DMS153 treated with DMSO at 0.1 percent for 48 hours (cell line): ENCODE results near the gene POM121.
"Not testable (repeated sequence)": the region's sequence is repeated elsewhere in the genome, so short reads cannot be mapped to it uniquely, and the experiment has no call there.

Experiments used
- DNase-seq: peaks from one replicate; lab custom pipeline; 2025; ENCODE audit not compliant: unreplicated experiment; lab: John Stamatoyannopoulos, UW

Gene POM121

GRCh38 chr7:72924733-72925545, at the start of gene POM121:
Gene POM121, plus strand, starts transcription at chr7:72925095. Its CDS starts 27 bp downstream, at chr7:72925122.
- DNase-seq = peak; percentile 48

DNA sequence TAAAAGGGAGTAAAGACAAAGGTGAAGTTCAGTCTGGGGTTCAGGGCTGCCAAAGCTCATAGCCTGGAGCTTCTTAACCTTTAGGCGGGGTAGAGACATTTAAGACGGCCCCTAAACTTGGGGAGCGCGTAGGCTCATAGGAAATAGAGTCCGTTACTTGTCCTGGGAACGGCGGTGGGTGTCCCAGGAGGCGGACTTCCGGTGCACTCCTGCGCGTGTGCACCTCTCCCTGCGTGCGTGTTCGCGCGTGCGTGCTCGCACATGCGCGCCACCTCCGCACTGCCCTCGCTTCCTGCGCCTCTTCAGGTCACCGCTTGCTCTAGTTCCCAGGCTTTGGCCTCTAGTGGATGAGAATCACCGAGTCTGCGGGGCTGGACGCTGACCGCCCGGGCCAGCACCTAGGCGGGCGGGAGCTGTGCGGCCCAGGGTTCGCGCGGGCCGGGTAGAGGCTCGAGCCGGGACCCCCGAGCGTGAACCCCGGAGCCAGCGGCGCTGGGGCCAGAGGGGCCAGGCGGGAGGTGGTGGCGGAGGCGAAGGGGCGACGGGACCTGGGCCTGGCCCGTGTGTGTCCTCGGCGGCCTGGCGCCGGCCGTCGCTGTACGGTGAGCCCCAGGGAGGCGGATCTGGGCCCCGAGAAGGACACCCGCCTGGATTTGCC, 45.7 kb upstream of the POM121 start:
- peak; percentile 6 for DNase-seq

DNA sequence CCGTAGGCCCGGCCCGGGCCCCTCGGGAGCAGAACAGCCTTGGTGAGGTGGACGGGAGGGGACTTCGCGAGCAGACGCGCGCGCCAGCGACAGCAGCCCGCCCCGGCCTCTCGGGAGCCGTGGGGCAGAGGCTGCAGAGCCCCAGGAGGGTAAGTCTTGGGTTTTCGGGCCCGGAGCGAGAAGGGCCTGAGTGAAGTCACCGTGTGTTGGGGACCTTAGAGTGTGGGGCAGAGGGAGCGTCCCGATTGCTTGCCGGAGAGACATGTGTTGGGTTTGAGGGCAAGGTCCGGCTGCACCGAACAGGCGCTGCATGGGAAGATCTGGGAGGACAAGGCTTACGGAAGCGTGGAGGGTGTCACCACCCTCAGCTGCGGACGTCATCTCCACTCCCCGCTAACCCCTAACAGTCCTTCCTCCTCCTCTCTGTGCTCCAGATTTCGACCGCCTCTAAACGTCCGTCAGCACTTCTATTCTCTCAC, 45.1 kb upstream of the POM121 start:
- peak; percentile 3 for DNase-seq

GRCh38 chr7:72891750-72892149, 33.1 kb upstream of the POM121 start:
- not testable (repeated sequence) for DNase-seq

DNA sequence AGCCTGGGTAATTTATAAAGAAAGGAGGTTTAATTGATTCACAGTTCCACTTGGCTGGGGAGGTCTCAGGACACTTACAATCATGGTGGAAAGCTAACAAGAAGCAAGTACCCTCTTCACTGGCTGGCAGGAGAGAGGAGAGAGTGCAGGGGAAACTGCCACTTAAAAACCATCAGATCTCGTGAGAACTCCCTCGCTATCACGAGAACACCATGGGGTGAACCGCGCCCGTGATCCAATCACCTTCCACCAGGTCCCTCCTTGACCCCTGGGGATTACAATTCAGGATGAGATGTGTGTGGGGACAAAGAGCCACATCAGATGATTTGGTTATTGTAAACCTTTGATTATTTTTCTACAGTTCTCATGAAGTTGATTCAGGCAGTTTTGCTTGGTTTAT, 20.2 kb upstream of the POM121 start:
- DNase-seq = not testable (repeated sequence)

- DNase-seq = not testable (repeated sequence)
Measured at GRCh38 chr7:72908422-72908821, 16.5 kb upstream of the POM121 start.

DNA sequence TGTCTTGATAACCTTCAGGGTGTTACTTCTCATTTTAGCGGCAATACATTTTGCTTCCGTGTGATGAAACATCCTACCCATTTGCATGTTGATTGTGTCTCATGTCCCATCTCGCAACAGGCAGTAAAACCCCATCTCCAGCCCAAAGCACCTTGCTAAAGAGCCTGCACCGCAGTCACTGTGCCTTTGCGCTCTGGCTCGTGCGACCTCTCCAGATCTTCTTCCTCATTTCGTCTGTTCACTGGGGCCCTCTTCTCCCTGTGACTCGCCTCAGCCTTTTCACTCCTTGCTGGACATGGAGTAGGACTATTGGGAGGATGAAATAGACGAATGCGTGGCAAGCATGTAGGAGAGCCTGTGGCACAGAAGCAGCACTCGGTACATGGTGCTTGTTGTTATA, 13.5 kb upstream of the POM121 start:
- not testable (repeated sequence) for DNase-seq

DNA sequence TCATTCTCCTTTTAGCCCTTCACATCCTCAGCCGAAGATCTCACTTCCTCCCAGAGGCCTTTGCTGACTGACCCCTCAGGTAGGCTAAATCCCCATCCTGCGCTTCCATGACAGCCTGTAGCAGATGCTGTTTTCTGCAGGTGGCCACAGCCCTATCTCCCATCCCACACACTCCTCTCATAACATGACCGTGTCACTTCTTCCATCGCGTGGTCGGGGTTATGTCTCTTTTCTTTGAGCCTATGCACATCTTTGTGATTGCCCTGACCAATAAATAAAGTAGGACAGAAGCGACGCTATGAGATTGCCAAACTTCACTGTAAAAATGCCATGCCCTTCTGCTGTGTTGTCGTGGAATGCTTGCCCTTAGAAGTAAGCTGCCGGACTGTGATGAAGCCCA, 11.1 kb upstream of the POM121 start:
- DNase-seq = not testable (repeated sequence)

DNA sequence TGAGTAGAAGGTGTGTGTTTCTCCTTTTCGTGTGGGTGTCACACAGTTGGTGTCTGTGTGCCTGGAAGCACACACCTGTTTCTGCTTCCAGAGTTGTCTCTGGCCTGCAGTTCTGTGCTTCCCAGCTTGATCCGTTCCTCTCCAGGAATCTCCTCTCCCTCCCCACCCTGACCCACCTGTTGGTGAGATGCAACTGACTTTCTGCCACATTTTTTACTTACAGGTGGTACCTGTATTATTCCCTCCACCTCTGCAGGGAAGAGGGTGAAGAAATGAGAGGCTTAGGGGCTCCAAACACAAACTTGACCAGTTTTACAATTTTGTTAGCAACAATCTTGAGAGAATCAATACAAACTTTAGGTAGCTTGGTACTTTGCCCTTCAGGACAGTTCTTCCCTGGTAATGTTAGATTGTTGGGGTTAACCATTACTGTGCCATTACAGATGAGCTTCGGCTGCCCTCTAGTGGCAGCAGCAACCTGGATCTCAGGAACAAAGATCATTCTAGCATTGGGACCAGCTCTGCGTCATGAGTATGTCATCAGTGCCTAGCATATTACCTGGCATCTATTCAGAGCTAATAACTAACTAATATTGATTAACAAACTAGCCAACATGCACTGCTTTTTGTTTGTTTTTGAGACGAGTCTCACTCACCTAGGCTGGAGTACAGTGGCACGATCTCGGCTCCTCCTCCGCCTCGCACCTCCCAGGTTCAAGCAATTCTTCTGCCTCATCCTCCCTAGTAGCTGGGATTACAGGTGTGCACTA, 10.0 kb upstream of the POM121 start:
- DNase-seq = not testable (repeated sequence)

DNA sequence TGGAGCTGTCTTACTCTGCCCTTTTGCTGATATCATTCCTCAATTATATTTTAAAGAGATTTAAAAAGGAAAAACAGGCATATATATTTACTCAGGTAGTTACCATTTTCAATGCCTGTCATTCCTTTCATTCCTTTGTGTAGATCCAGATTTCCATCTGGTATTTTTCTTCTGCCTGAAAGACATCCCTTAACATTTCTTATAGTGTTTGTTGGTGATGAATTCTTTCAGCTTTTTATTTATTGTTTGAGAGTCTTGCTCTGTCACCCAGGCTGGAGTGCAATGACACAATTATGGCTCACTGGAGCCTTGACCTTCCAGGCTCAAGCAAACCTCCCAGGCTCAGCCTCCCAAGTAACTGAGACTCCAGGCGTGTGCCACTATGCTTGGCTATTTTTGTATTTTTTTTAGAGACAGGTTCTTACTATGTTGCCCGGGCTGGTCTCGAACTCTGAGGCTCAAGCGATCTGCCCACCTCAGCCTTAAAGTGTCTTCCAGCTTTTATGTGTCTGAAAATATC, 5.6 kb upstream of the POM121 start:
- no peak for DNase-seq

- no peak for DNase-seq
Measured at GRCh38 chr7:72924386-72924732, 536 bp upstream of the POM121 start.

DNA sequence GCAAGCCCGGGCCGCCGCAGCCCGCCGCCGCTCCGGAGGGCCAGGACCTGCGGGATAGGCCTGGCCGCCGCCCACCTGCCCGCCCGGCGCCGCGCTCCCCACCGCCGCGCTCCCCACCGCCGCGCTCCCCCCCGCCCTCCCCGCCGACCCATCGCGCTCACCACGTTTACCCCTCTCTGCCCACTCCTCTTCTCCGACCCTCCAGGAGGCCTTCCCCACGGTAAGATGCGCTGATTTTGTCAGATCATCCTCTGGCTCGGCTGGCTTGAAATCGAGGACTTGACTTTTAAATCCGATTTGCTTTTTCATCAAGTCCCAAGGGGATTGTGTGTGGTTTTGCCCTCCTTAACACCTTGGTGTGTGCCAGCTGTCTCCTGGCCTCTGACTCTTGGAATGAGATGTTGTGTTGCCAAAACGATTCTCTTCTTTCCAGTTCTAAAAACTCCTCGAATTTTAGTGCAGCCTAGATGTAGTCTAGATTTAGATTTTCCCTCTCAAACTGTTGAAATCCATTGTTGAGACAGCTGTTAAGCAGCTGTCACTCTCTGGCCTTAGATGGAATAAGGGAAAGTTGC, 738 bp downstream of the POM121 start:
- no peak for DNase-seq

GRCh38 chr7:72927791-72928190, 2.9 kb downstream of the POM121 start:
- DNase-seq = not testable (repeated sequence)

- not testable (repeated sequence) for DNase-seq
Measured at GRCh38 chr7:72928216-72928615, 3.3 kb downstream of the POM121 start.

DNA sequence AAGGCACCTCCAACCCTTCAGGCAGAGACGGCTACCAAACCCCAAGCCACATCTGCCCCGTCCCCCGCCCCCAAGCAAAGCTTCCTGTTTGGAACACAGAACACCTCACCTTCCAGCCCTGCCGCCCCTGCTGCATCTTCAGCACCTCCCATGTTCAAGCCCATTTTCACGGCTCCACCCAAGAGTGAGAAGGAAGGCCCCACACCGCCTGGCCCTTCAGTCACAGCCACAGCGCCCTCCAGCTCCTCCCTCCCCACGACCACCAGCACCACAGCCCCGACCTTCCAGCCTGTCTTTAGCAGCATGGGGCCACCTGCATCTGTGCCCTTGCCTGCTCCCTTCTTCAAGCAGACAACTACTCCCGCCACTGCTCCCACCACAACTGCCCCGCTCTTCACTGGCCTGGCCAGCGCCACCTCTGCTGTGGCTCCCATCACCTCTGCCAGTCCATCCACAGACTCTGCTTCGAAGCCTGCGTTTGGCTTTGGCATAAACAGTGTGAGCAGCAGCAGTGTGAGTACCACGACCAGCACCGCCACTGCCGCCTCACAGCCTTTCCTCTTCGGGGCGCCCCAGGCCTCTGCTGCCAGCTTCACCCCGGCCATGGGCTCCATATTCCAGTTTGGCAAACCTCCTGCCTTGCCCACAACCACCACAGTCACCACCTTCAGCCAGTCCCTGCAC, 17.3 kb downstream of the POM121 start:
- DNase-seq = not testable (repeated sequence)

DNA sequence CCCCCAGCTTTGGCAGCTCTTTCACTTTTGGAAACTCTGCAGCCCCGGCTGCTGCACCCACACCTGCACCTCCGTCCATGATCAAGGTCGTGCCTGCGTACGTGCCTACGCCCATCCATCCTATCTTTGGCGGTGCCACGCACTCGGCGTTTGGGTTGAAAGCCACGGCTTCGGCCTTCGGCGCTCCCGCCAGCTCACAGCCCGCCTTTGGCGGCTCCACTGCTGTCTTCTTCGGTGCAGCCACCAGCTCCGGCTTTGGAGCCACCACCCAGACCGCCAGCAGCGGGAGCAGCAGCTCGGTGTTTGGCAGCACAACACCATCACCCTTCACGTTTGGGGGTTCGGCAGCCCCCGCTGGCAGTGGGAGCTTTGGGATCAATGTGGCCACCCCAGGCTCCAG, 18.1 kb downstream of the POM121 start:
- not testable (repeated sequence) for DNase-seq

DNA sequence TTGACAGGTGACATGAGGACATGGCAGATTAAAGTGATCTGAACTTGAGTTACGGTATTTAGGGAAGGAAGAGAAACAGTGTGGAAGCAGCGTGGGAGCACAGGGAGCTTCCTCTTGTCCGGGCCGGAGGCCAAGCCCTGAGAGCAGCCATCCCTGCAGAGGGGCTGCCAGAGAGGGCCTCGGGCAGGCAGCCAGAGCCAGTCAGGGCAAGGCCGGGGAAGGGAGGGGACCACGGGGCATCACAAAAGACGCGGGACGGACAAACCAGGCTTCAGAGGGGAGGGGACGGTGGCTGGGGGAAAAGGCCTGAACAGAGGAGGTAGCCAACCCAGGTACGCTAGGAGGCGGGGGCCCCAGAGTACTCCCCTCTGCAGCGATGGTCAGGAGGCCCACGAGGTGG, 20.0 kb downstream of the POM121 start:
- DNase-seq = not testable (repeated sequence)

GRCh38 chr7:72945597-72945996, 20.7 kb downstream of the POM121 start:
- not testable (repeated sequence) for DNase-seq

- DNase-seq = not testable (repeated sequence)
Measured at GRCh38 chr7:72946130-72946745, 21.3 kb downstream of the POM121 start.

DNA sequence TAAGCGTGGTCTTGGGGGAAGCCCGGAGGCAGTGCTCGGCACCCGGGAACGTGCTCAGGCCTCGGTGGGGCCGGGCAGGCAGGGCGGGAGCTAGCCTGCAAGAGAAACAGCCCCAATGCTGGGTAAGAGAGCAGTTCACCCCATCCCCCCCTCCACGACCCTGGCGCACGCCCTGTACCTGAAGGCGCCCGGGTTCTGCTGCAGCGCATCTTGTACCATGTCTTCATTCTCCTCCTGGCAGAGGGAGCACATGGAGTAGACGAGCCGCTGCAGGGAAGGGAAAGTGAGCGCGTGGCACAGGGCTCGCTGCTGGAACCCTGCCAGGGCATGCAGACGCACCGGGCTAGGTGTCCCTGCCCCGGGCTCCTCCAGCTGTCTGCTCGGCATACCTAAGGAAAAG, 23.8 kb downstream of the POM121 start:
- DNase-seq = not testable (repeated sequence)
